PC-3 (cell line): ENCODE data around the gene RBM33.

Experiments
- EZH2 ChIP-seq: fragments of 300-600 bp; sonication (generic); IDR thresholded peaks from one replicate; pipeline ENCODE4 v1.6.1; 2017; ENCODE audit warnings: antibody characterized with exemption, mild to moderate bottlenecking, low read length; ENCODE audit not compliant: unreplicated experiment
- EZH2phosphoT487 ChIP-seq: fragments of 300-600 bp; sonication (generic); IDR thresholded peaks from 2 replicates; pipeline ENCODE4 v1.6.1; 2018; ENCODE audit warnings: mild to moderate bottlenecking, antibody characterized with exemption, low read length, borderline replicate concordance
- TF ChIP-seq, protein P1 (sequence below): fragments of 300-600 bp; sonication (generic); conservative IDR thresholded peaks from 2 replicates; pipeline ENCODE4 v1.5.1; 2017; ENCODE audit warnings: antibody characterized with exemption, low read depth, mild to moderate bottlenecking, low read length

DNA sequence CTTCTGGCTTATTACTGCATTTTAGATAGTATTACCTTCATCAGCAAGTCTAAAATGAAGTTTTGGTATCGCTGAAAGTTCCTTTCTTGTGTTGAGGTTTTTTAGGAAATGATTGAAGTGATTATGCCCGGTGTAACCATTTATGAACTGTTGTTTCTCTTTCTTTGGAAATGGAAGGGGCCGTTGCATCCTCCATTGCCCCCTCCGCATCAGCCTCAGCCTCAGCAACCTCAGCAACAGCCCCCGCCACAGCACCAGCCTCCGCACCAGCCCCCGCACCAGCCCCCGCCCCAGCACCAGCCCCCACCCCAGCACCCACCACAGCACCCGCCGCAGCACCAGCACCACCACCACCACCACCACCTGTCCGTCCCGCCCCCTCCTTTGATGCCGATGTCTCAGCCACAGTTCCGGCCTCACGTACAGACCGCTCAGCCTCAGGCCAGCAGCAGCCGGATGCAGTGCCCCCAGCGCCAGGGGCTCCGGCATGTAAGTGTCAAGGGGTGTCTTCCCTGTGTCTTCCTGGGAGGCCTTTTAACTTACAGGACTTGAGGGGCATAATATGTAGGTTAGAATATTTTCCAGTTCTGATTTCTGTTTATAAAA lies 95.2 kb downstream of the RBM33 start:
- TF ChIP-seq, protein P1, sequence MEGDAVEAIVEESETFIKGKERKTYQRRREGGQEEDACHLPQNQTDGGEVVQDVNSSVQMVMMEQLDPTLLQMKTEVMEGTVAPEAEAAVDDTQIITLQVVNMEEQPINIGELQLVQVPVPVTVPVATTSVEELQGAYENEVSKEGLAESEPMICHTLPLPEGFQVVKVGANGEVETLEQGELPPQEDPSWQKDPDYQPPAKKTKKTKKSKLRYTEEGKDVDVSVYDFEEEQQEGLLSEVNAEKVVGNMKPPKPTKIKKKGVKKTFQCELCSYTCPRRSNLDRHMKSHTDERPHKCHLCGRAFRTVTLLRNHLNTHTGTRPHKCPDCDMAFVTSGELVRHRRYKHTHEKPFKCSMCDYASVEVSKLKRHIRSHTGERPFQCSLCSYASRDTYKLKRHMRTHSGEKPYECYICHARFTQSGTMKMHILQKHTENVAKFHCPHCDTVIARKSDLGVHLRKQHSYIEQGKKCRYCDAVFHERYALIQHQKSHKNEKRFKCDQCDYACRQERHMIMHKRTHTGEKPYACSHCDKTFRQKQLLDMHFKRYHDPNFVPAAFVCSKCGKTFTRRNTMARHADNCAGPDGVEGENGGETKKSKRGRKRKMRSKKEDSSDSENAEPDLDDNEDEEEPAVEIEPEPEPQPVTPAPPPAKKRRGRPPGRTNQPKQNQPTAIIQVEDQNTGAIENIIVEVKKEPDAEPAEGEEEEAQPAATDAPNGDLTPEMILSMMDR, result no peak
- no peak for TF ChIP-seq EZH2
- no peak for TF ChIP-seq EZH2phosphoT487
